ENCODE data around the gene RANBP1.

DNA sequence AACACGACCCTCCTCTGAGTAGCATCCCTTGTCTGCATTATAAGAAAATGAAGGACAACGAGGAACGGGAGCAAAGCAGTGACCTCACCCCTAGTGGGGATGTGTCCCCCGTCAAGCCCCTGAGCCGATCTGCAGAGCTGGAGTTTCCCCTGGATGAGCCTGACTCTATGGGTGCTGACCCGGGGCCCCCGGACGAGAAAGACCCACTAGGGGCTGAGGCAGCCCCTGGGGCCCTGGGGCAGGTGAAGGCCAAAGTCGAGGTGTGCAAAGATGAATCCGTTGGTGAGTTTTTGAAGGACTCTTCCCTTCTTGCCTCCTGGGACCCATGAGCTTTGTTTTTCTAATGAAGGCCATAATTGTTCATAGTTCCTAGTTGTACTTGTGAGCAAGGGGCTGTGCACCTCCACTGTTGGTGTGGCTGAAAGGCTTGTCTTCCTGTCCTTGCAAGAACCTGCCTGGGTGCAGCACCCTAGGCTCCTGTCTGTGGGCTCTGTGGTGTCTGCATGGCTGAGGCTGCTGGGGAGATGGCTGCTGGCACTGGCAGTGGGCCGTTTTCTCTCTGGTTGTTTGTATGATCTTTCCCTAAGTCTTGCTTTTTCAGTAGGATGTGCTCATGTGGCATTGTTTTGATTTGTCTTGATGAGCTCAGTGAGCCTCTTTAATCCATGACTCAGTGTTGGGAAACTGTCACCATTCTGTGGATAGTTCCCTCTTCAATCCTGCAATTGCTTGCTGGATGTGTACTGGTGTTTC lies 25.8 kb upstream of the RANBP1 start:
- TF ChIP-seq, protein P1, sequence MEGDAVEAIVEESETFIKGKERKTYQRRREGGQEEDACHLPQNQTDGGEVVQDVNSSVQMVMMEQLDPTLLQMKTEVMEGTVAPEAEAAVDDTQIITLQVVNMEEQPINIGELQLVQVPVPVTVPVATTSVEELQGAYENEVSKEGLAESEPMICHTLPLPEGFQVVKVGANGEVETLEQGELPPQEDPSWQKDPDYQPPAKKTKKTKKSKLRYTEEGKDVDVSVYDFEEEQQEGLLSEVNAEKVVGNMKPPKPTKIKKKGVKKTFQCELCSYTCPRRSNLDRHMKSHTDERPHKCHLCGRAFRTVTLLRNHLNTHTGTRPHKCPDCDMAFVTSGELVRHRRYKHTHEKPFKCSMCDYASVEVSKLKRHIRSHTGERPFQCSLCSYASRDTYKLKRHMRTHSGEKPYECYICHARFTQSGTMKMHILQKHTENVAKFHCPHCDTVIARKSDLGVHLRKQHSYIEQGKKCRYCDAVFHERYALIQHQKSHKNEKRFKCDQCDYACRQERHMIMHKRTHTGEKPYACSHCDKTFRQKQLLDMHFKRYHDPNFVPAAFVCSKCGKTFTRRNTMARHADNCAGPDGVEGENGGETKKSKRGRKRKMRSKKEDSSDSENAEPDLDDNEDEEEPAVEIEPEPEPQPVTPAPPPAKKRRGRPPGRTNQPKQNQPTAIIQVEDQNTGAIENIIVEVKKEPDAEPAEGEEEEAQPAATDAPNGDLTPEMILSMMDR (conservative IDR thresholded peaks at IDR 0.05; ENCODE audit: low read length): no peak
- TF ChIP-seq EZH2phosphoT487 (IDR thresholded peaks at IDR 0.05; ENCODE audit: borderline replicate concordance): no peak
